Activated CD4-positive, alpha-beta T cell treated with anti-CD3 and anti-CD28 coated beads, Interleukin-2, amount 10 ng/mL, durations not matched to agents 24 days and 14 days (primary cell): ENCODE data around the gene COX7A2. TPM values are rescaled to one million over a fixed set of nuclear protein-coding genes. Genes with fewer than 3 reads are reported as not detected.

Source experiments
- total RNA-seq: library from RNA; stranded (reverse); gene quantifications from 2 replicates; pipeline ENCODE4 v1.2.3, GENCODE V29; 2022

The COX7A2 gene
- total RNA-seq, 1 donor from 2014 or later: 490 TPM

Other genes starting within 250 kb of the COX7A2 start
- 0.05 TPM in 1 of 2 replicates, not detected in the other for gene COL12A1, start 37.7 kb downstream of the COX7A2 start, total RNA-seq
- 57.0 and 60.5 TPM in 2 replicates for gene TMEM30A, start 41.0 kb upstream of the COX7A2 start, total RNA-seq
- not detected in 2 replicates for gene FILIP1, start 250.0 kb upstream of the COX7A2 start, total RNA-seq